Measurements from ENCODE around the gene CLMP.
"Not testable (repeated sequence)": the region's sequence is repeated elsewhere in the genome, so short reads cannot be mapped to it uniquely, and the experiment has no call there.

Gene CLMP

GRCh38 chr11:123164732-123165450 is 30.2 kb downstream of the CLMP start:
- DNase-seq = no peak

- no peak for DNase-seq
These were observed 31.4 kb downstream of the CLMP start for GRCh38 chr11:123163621-123164020.

GRCh38 chr11:123161376-123162030 is 33.5 kb downstream of the CLMP start:
- no peak for DNase-seq

GRCh38 chr11:123159183-123159857 is 35.7 kb downstream of the CLMP start:
- no peak for DNase-seq

- no peak for DNase-seq
These were observed 36.7 kb downstream of the CLMP start for GRCh38 chr11:123158033-123159003.

- DNase-seq = peak; percentile 35
These were observed 42.1 kb downstream of the CLMP start for GRCh38 chr11:123152951-123153350.

GRCh38 chr11:123152346-123152745 is 42.7 kb downstream of the CLMP start:
- not testable (repeated sequence) for DNase-seq

GRCh38 chr11:123151796-123152195 is 43.3 kb downstream of the CLMP start:
- DNase-seq = no peak

DNA sequence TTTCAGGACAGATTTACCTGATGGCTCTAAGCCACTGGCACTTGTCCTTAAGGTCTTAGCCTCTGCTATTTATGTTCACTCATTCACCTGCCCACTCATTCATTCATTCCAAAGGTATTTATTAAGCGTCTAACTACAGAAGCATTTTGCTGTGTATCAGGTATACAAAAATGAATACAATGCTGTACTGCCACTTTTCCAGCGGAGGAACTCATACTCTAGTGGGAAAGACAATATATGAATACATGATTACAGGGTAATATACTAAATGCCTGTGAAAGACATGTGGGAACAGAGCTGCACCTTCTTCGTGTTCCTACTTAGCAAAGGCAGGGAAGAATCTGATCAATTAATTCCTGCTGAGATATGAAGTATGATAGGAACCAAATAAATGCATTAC is 43.7 kb downstream of the CLMP start:
- no peak for DNase-seq

- no peak for DNase-seq
These were observed 44.2 kb downstream of the CLMP start for GRCh38 chr11:123150882-123151281.

DNA sequence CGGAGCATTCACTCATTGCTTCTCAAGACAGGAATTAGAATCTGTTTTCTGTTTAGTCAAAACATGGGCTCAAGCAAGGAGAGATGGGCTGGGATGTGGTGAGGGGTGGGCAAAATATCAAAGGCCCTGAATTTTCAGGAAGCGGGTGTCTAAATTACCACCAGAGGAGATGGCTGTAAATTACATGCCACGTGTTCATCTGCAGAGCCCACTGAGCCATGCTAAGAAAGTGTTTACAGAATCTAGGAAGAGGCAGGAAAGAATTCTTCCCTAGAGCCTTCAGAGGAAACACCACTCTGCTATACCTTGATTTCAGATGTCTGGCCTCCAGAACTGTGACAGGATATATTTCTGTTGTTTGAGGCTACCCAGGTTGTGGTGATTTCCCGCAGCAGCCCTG is 46.1 kb downstream of the CLMP start:
- no peak for DNase-seq

DNA sequence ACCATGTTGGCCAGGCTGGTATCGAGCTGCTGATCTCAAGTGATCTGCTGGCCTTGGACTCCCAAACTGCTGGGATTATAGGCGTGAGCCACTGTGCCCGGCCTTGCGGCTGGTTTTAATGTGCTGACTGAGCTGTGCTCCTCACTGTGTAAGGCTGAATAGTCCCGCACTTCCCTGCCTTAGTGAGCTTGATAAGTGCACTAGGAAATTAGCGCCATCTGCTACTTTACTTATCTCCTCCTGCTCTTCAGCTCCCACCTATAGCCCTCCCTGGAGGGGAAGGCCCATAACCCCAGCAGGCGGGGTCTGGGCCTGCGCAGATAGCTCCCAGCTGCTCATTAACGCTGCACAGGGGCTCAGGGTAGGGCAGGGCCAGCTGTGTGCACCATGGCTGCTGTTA is 49.4 kb downstream of the CLMP start:
- no peak for DNase-seq

DNA sequence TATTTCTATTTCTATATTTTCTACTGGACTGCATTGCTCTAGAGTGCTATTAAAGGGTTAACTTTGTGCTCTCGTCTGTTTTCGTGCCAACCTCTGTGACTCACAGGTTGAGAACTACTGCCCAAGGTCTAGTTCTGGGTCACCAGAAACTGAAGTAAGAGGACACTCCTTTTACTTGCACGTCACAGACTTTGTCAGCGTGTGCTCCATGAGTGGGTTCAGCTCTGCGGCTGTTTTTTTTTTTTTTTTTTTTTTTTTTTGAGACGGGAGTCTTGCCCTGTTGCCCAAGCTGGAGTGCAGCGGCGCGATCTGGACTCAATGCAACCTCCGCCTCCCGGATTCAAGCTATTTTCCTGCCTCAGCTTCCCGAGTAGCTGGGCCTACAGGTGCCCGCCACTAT is 49.8 kb downstream of the CLMP start:
- DNase-seq = no peak

DNA sequence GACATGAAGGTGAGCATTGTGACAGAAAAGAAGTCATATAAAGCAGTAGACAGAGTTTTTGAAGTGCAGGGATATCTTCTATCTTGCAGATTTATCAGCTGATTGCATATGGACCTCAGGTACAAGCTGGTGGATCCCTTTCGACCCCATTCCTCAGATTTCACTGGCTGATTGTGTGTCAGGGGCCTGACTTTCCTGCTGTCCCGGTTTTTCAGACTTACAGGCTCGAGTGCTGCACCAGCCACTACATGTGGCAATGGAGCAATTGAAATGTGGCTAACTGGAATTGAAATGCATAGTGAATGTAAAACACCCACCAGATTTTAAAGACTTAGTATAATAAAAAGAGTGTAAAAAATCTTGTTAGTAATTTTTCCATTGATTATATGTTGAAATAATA is 50.3 kb downstream of the CLMP start:
- DNase-seq = no peak

GRCh38 chr11:123143921-123144320 is 51.1 kb downstream of the CLMP start:
- no peak for DNase-seq

DNA sequence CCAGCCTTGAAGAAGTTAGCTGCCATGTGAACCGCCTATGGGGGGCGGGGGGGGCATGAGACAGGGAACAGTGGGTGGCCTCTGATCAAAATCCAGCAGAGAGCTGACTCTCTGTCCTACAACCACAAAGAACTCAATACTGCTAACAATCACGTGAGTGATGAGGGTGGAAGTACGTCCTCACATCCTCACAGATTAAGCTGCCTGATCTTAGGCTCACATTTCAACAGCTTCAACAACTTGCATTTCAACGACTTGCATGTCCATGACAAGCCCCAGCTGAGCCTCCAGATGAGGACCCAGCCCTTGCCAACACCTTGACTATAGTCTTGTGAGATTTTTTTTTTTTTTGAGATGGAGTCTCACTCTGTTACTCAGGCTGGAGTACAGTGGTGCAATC is 51.6 kb downstream of the CLMP start:
- no peak for DNase-seq

DNA sequence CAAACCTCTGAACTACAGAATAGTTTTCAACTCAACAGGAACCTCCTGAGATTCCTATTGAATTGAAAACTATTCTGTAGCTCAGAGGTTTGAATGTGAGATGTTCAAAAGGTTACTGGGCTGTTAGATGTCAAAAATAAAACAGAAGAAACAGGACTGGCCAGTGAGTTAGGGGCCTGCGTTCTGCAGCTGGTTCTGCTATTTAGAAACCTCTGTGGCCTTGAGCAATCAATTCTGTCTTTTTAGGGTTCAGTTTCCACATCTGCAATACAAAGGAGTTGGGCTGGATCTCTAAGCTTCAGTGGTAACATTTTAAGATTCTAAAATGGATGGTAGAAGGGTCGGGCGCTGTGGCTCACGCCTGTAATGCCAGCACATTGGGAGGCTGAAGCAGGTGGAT is 55.8 kb downstream of the CLMP start:
- DNase-seq = no peak

DNA sequence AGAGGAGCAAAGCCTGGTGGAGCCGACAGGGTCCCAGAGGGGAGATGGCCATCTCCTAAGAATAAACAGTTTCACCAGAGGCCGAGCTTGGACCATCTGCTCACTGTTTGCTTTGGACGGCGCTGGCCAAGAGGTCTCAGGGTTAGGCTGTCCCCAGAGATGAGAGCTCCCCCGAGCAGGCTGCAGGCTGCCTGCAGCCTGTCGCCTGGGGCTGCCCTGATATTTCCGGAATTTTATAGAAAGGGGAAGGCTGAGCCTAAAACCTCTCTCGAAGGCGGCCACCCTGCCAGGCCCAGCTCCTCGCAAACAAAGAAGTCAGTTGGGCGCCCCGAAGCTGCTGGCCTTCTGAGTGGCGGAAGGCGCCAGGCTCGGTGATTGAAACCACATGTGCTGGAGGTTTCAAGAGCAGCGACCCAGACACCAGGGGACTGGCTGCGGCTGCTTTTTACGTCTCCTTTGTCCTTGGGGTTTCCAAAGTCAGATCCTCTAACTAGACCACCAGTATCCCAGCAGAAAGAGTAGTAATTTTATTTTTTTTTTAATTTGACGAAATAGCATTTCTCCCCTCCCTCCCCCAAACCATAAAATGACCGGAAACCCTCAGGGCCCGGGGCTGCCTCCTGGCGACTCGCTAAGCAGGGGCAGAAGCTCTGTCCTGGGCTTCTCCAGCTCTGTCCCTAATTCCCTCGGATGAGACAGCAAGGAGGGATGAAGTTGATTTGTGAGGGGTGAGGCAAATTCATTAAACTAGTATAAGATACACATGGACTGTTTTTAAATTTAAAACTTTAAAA is 57.4 kb downstream of the CLMP start:
- DNase-seq = peak; percentile 93

DNA sequence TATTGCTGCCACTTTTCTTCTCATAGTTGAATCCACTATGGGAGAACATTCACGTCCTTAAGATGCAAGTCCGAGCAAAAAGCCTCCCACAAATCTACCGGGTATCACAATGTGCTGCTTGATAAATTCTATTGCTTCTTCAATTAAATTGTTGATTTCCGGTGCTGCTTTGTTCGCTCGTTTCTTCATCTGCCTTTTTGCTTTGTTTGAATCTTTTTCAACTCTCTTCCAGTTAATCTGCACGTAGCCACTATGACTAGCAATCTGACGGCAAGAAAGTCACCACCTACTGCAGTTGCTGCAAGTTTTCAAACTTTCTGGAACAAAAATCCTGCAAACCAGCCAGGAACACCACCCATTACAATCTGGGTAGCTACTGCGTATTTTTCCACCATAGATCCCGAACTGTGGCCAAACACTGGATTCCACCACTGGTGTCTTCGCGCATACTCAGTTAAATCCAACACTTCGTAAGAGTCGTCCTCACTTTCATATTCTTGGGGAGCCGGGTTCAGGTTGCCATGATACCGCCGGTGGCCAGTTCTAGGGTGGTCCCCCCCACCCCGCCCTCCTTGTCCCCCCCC is 59.1 kb downstream of the CLMP start:
- DNase-seq = no peak

DNA sequence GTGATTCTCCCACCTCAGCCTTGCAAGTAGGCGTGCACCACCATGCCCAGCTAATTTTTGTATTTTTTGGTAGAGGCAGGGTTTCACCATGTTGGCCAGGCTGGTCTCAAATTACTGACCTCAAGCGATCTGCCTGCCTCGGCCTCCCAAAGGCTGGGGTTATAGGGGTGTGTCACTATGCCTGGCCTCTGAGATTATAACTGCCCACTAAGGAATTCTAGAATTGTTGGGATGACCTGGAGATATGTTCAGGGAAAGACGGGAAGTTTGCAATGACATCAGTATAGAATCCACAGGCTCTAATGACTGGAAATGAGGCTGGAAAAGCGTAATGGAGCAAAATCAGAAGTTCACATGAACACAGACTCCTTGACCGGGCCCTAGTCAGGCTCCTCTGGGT is 62.2 kb downstream of the CLMP start:
- no peak for DNase-seq

DNA sequence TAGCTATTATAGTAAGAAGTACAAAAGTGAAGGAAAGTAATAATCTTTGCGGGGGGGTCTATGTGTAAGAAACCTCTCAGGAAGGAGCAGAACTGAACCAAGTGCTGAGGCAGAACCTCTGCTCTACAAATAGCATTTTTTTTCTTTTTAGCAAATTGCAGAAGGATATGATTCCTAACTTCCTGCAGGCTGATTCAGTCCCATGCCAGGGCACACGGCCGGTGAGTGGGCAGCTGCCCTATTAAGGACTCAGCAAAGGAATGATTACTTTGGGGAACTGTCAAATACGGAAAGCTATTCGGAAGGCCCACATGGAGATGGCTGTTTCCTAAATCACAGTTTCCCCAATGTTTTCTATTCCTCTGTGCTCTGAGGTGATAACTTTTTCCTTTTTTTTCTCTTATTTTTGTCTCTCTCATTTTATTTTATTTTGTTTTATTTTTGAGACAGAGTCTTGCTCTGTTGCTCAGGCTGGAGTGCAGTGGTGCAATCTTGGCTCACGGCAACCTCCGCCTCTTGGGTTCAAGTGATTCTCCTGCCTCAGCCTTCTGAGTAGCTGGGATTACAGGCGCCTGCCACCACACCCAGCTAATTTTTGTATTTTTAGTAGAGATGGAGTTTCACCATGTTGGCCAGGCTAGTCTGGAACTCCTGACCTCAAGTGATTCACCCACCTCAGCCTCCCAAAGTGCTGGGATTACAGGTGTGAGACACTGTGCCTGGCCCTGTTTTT is 62.8 kb downstream of the CLMP start:
- DNase-seq = not testable (repeated sequence)

Data from right hindlimb (tissue), 1 donor.